Right renal pelvis (tissue), 4 donors: ENCODE measurements around the gene TDP2. TPM values are rescaled to one million over a fixed set of nuclear protein-coding genes. Genes with fewer than 3 reads are reported as not detected.
"Not testable (repeated sequence)": the region's sequence is repeated elsewhere in the genome, so short reads cannot be mapped to it uniquely, and the experiment has no call there.

Source experiments
- DNase-seq, 4 donors: peaks; one replicate each; pipeline ENCODE4 v3.0.0-alpha.2; 2013; ENCODE audit warnings: low read depth in 4 of 4, low spot score in 3 of 4, missing footprints in 1 of 4
- polyA plus RNA-seq, 4 donors: library from polyadenylated mRNA; unstranded; fragments of 120-200 nt; gene quantifications; one replicate each; pipeline ENCODE4 v1.2.1, GENCODE V29; 2013; ENCODE audit not compliant: insufficient read length in 4 of 4

TDP2 gene
- polyA plus RNA-seq, 4 donors = 61.1 to 72.4 (median 67.9) TPM

GRCh38 chr6:24683297-24684296, 16.9 kb upstream of the TDP2 start:
- no peak for DNase-seq

- no peak for DNase-seq
Observed at GRCh38 chr6:24680582-24680981, 13.9 kb upstream of the TDP2 start.

GRCh38 chr6:24678792-24679352, 12.2 kb upstream of the TDP2 start:
- not testable (repeated sequence) for DNase-seq

GRCh38 chr6:24673625-24674024, 6.9 kb upstream of the TDP2 start:
- no peak for DNase-seq

GRCh38 chr6:24672620-24673182, 6.0 kb upstream of the TDP2 start:
- no peak for DNase-seq

GRCh38 chr6:24671077-24671476, 4.4 kb upstream of the TDP2 start:
- not testable (repeated sequence) for DNase-seq

- not testable (repeated sequence) for DNase-seq
Observed at GRCh38 chr6:24670492-24670891, 3.8 kb upstream of the TDP2 start.

GRCh38 chr6:24668997-24669361, 2.3 kb upstream of the TDP2 start:
- DNase-seq = no peak

GRCh38 chr6:24668066-24668996, 1.6 kb upstream of the TDP2 start:
- not testable (repeated sequence) for DNase-seq

GRCh38 chr6:24667378-24667803, 692 bp upstream of the TDP2 start:
- peak in 2 of 4 donors; percentile 7 to 20 for DNase-seq

GRCh38 chr6:24666097-24666640, 530 bp downstream of the TDP2 start:
- DNase-seq = peak in 1 of 4 donors; percentile 14

- no peak for DNase-seq
Observed at GRCh38 chr6:24664046-24664987, 2.4 kb downstream of the TDP2 start.

- DNase-seq = no peak
Observed at GRCh38 chr6:24663189-24663588, 3.5 kb downstream of the TDP2 start.

- DNase-seq = no peak
Observed at GRCh38 chr6:24662236-24662635, 4.5 kb downstream of the TDP2 start.

GRCh38 chr6:24661759-24662158, 4.9 kb downstream of the TDP2 start:
- not testable (repeated sequence) for DNase-seq

GRCh38 chr6:24660105-24660504, 6.6 kb downstream of the TDP2 start:
- no peak for DNase-seq

GRCh38 chr6:24659561-24659960, 7.1 kb downstream of the TDP2 start:
- no peak for DNase-seq

- no peak for DNase-seq
Observed at GRCh38 chr6:24658573-24659560, 7.8 kb downstream of the TDP2 start.
